ENCODE results near the gene SGIP1. TPM values are rescaled to one million over a fixed set of nuclear protein-coding genes. Genes with fewer than 3 reads are reported as not detected.

Gene SGIP1
- total RNA-seq, 1 experiment from 2014 or later, result not detected

DNA sequence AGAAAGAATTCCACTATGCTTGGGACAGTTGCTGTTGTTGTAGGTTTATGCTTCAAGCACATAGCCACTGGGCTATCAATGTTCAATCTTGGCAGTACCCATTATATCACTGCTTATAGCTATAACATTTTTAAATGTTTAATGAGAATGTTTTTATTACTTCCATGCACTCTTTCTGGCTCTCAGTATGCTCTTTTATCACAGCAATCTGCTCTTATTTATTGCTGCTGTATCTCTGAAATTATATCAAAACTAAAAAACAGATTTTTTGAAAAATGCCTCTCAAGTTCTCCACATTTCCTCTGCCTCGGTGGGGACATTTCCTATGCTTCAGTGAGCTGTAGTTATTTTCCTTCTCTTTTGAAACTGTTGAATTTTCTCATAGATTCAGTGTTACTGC, 5.4 kb upstream of the SGIP1 start:
- no TSS peak for BruUV-seq (replicated peaks)
- CTCF ChIA-PET, result no interaction called here
- Mint-ChIP-seq H3K4me3 (ENCODE audit: low read depth, unreplicated experiment) (no peak overlapping the region), H3K27me3 (ENCODE audit: unreplicated experiment) (peaks cover 8% of the 10 kb centered on the region), H3K9me3 (ENCODE audit: low read depth, unreplicated experiment) (no peaks in the 10 kb centered on the region), H3K4me1 (ENCODE audit: low read depth, unreplicated experiment) (no peaks in the 10 kb centered on the region), H3K27ac (ENCODE audit: unreplicated experiment) (no peak overlapping the region), H3K36me3 (ENCODE audit: insufficient read depth, unreplicated experiment) (peaks cover under 1% of the 10 kb centered on the region)
- TF ChIP-seq, protein P1, sequence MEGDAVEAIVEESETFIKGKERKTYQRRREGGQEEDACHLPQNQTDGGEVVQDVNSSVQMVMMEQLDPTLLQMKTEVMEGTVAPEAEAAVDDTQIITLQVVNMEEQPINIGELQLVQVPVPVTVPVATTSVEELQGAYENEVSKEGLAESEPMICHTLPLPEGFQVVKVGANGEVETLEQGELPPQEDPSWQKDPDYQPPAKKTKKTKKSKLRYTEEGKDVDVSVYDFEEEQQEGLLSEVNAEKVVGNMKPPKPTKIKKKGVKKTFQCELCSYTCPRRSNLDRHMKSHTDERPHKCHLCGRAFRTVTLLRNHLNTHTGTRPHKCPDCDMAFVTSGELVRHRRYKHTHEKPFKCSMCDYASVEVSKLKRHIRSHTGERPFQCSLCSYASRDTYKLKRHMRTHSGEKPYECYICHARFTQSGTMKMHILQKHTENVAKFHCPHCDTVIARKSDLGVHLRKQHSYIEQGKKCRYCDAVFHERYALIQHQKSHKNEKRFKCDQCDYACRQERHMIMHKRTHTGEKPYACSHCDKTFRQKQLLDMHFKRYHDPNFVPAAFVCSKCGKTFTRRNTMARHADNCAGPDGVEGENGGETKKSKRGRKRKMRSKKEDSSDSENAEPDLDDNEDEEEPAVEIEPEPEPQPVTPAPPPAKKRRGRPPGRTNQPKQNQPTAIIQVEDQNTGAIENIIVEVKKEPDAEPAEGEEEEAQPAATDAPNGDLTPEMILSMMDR (IDR thresholded peaks at IDR 0.05; ENCODE audit: unreplicated experiment), result no peak
- intact Hi-C loops (cut with micrococcal nuclease; ENCODE audit: unreplicated experiment), result no loop called here
- DNase-seq, result no peak

- Mint-ChIP-seq H3K9me3 (ENCODE audit: low read depth, unreplicated experiment) (no peaks in the 10 kb centered on the region), H3K4me3 (ENCODE audit: low read depth, unreplicated experiment) (no peak overlapping the region), H3K4me1 (ENCODE audit: low read depth, unreplicated experiment) (no peaks in the 10 kb centered on the region), H3K36me3 (ENCODE audit: insufficient read depth, unreplicated experiment) (peaks cover 8% of the 10 kb centered on the region), H3K27ac (ENCODE audit: unreplicated experiment) (no peak overlapping the region), H3K27me3 (ENCODE audit: unreplicated experiment) (peaks cover 19% of the 10 kb centered on the region)
- CTCF ChIA-PET, result interaction anchor here (1.0 kb wide), 1 partner anchor 13 kb away, joined by 3 read pairs; no protein-coding TSS in a partner anchor
- intact Hi-C loops (cut with micrococcal nuclease; ENCODE audit: unreplicated experiment), result no loop called here
- no TSS peak for BruUV-seq (replicated peaks)
- no peak for DNase-seq
- TF ChIP-seq, protein P1 (IDR thresholded peaks at IDR 0.05; ENCODE audit: unreplicated experiment), result no peak
Observed at GRCh38 chr1:66532214-66532613, 1.7 kb upstream of the SGIP1 start.

DNA sequence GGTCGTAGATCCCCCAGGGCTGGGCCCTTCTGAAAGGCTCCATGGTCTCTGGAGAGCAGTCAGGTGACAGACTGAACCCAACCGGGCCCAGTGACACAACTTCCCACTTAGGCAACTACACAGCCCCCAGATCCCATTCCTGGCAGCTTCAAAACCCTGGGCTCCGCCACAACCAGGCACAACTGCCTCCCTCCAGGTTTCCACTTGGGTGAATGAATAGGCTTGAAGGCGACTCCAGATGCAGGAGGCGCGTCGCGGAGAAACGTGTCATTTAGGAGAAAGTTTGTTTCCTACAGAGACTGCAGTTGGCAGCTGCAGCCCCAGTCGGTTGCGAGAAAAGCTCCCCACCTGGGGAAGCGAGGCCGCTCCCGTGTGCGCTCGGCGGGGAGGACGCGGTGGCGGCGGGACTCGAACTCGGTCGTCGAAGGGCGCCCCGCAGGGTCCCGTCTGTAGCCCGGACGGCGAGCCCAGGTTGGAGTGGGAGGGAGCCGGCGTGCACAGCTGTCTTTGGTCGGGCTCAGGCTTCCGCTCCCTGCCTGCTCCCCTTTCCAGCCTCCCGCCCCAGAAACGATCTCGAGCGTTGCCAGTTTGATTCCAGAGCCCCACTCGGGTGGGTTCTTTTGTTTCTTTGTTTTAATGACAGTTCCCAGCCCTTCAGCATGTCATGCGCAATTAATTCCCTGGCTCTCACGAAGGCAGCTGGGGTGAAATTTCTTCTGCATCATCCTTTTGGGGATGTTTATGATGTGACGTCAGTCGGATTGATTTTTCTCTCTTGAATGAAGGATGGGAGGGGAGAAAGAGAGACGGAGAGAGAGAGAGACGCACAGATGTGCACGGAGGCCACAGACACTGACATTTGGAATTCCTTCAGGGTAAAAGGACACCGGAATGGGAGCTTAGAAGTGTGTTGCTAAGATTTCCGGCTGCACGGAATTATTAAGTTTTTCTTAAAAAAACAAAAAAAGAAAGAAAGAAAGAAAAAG, 862 bp upstream of the SGIP1 start:
- CTCF ChIA-PET, result interaction anchor here (0.6 to 1.0 kb wide), 5 partner anchors 10 to 264 kb away, joined by 3 to 5 read pairs (median 5); no protein-coding TSS in a partner anchor
- intact Hi-C loops (cut with micrococcal nuclease; ENCODE audit: unreplicated experiment), result no loop called here
- H3K9me3 Mint-ChIP-seq (ENCODE audit: low read depth, unreplicated experiment), result no peaks in the 10 kb centered on the region
- BruUV-seq (replicated peaks), result no TSS peak
- no peak overlapping the region for H3K27ac Mint-ChIP-seq (ENCODE audit: unreplicated experiment)
- TF ChIP-seq, protein P1 (IDR thresholded peaks at IDR 0.05; ENCODE audit: unreplicated experiment), result no peak
- DNase-seq, result no peak
- H3K27me3 Mint-ChIP-seq (ENCODE audit: unreplicated experiment), result peaks cover 19% of the 10 kb centered on the region
- H3K36me3 Mint-ChIP-seq (ENCODE audit: insufficient read depth, unreplicated experiment), result peaks cover 8% of the 10 kb centered on the region
- H3K4me3 Mint-ChIP-seq (ENCODE audit: low read depth, unreplicated experiment), result peak overlapping the region; percentile 65
- H3K4me1 Mint-ChIP-seq (ENCODE audit: low read depth, unreplicated experiment), result no peaks in the 10 kb centered on the region

- DNase-seq, result no peak
- H3K27me3 Mint-ChIP-seq (ENCODE audit: unreplicated experiment), result peaks cover 19% of the 10 kb centered on the region
- intact Hi-C loops (cut with micrococcal nuclease; ENCODE audit: unreplicated experiment), result no loop called here
- peaks cover 8% of the 10 kb centered on the region for H3K4me1 Mint-ChIP-seq (ENCODE audit: low read depth, unreplicated experiment)
- H3K36me3 Mint-ChIP-seq (ENCODE audit: insufficient read depth, unreplicated experiment), result peaks cover 8% of the 10 kb centered on the region
- no peak overlapping the region for H3K27ac Mint-ChIP-seq (ENCODE audit: unreplicated experiment)
- CTCF ChIA-PET, result no interaction called here
- H3K9me3 Mint-ChIP-seq (ENCODE audit: low read depth, unreplicated experiment), result no peaks in the 10 kb centered on the region
- no peak overlapping the region for H3K4me3 Mint-ChIP-seq (ENCODE audit: low read depth, unreplicated experiment)
- TF ChIP-seq, protein P1 (IDR thresholded peaks at IDR 0.05; ENCODE audit: unreplicated experiment), result no peak
- BruUV-seq (replicated peaks), result no TSS peak
Observed at GRCh38 chr1:66535061-66535460, 1.1 kb downstream of the SGIP1 start.
